Sigmoid colon (tissue), 4 donors: ENCODE results near the gene CFTR.
A peak's percentile ranks its signal among the peaks of the same experiment; 100 is the strongest.

Source experiments
- EP300 ChIP-seq, 4 donors: sonication (generic); formaldehyde crosslinking; IDR thresholded peaks; one replicate each; pipeline ENCODE4 v1.6.1; 2017; ENCODE audit warnings: antibody characterized with exemption in 4 of 4
- POLR2A ChIP-seq, 2 donors: fragments of 450-650 bp; IDR thresholded peaks; one replicate each; pipeline ENCODE4 v1.6.1; 2016; ENCODE audit warnings: antibody characterized with exemption in 2 of 2, mild to moderate bottlenecking in 2 of 2, moderate library complexity in 2 of 2
- POLR2AphosphoS5 ChIP-seq, 4 donors: sonication (generic); formaldehyde crosslinking; IDR thresholded peaks; one replicate each; pipeline ENCODE4 v1.6.1; 2017; ENCODE audit warnings: antibody characterized with exemption in 4 of 4
- TF ChIP-seq, protein P1 (sequence below), 4 experiments: fragments of 450-650 bp in 3 of 4; fragments of 200-600 bp in 1 of 4; IDR thresholded peaks; one replicate each; pipeline ENCODE4 v1.5.1; 2016 to 2019; ENCODE audit warnings: antibody characterized with exemption in 4 of 4, mild to moderate bottlenecking in 3 of 4, moderate library complexity in 2 of 4

DNA sequence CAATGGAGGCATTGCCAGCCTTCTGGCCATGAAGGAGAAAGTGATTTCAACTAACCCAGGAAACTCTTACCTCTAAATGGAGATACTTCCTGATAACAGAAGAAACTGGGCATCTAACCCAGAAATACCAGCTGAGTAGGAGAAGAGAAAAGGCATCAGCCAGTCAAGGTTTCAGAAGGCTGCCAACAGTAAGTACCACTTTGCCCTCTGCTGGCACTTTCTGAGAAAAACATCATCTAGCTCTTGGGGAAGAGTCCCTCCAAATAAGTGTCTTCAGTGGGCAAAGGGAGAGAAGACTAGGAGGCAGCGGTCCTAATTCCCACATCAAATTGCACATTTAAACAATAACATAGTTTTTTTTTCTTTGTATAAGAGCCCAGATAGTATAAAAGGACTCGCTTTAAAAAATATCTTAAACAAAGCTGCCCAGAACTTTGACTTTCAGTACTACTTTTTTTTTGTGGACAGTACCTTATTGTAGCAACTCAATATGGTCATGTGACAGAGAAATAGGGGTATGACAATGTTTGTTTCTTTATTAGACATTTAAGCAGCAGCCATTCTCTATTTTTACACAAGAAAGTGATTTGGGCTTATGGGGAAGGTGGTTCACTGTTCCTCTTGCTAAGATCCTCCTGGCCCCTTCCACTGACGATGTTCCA, 236.1 kb downstream of the CFTR start:
- TF ChIP-seq, protein P1, sequence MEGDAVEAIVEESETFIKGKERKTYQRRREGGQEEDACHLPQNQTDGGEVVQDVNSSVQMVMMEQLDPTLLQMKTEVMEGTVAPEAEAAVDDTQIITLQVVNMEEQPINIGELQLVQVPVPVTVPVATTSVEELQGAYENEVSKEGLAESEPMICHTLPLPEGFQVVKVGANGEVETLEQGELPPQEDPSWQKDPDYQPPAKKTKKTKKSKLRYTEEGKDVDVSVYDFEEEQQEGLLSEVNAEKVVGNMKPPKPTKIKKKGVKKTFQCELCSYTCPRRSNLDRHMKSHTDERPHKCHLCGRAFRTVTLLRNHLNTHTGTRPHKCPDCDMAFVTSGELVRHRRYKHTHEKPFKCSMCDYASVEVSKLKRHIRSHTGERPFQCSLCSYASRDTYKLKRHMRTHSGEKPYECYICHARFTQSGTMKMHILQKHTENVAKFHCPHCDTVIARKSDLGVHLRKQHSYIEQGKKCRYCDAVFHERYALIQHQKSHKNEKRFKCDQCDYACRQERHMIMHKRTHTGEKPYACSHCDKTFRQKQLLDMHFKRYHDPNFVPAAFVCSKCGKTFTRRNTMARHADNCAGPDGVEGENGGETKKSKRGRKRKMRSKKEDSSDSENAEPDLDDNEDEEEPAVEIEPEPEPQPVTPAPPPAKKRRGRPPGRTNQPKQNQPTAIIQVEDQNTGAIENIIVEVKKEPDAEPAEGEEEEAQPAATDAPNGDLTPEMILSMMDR (IDR thresholded peaks at IDR 0.05): peak in 3 of 4 experiments; percentile 23 to 49 (median 26)
- TF ChIP-seq POLR2A (IDR thresholded peaks at IDR 0.05): no peak
- TF ChIP-seq EP300 (IDR thresholded peaks at IDR 0.05): no peak
- no peak for TF ChIP-seq POLR2AphosphoS5 (IDR thresholded peaks at IDR 0.05)
